ENCODE data around the gene ZNF765.
A peak's percentile ranks its signal among the peaks of the same experiment; 100 is the strongest.
"Not testable (repeated sequence)": the region's sequence is repeated elsewhere in the genome, so short reads cannot be mapped to it uniquely, and the experiment has no call there.

The ZNF765 gene

GRCh38 chr19:53422551-53422950 lies 27.6 kb downstream of the ZNF765 start:
- DNase-seq (ENCODE audit: low read depth): no peak

- not testable (repeated sequence) for DNase-seq (ENCODE audit: low read depth)
These were observed 28.1 kb downstream of the ZNF765 start for GRCh38 chr19:53423074-53423473.

- peak; percentile 6 for DNase-seq (ENCODE audit: low read depth)
These were observed 28.7 kb downstream of the ZNF765 start for GRCh38 chr19:53423680-53424079.

- DNase-seq (ENCODE audit: low read depth): peak; percentile 57
These were observed 30.1 kb downstream of the ZNF765 start for GRCh38 chr19:53424968-53425597.

GRCh38 chr19:53431399-53432087 lies 36.6 kb downstream of the ZNF765 start, which contains the start of gene ZNF761:
TSS of gene ZNF761 (plus strand) at chr19:53431984. CDS start at chr19:53447269, 15,285 bp downstream.
- peak; percentile 90 for DNase-seq (ENCODE audit: low read depth)

- DNase-seq (ENCODE audit: low read depth): peak; percentile 52
These were observed 37.2 kb downstream of the ZNF765 start for GRCh38 chr19:53432088-53432661.

GRCh38 chr19:53443809-53444208 lies 48.9 kb downstream of the ZNF765 start:
- DNase-seq (ENCODE audit: low read depth): not testable (repeated sequence)

GRCh38 chr19:53447196-53447595 lies 52.2 kb downstream of the ZNF765 start:
- not testable (repeated sequence) for DNase-seq (ENCODE audit: low read depth)

GRCh38 chr19:53455828-53456227 lies 60.9 kb downstream of the ZNF765 start:
- no peak for DNase-seq (ENCODE audit: low read depth)

GRCh38 chr19:53460131-53460721 lies 65.3 kb downstream of the ZNF765 start:
- DNase-seq (ENCODE audit: low read depth): not testable (repeated sequence)

GRCh38 chr19:53461866-53462265 lies 66.9 kb downstream of the ZNF765 start:
- DNase-seq (ENCODE audit: low read depth): peak; percentile 29

GRCh38 chr19:53462861-53463260 lies 67.9 kb downstream of the ZNF765 start:
- no peak for DNase-seq (ENCODE audit: low read depth)

- DNase-seq (ENCODE audit: low read depth): peak; percentile 25
These were observed 68.3 kb downstream of the ZNF765 start for GRCh38 chr19:53463263-53463662.

- DNase-seq (ENCODE audit: low read depth): peak; percentile 6
These were observed 72.0 kb downstream of the ZNF765 start for GRCh38 chr19:53466726-53467484.

GRCh38 chr19:53467485-53468262 lies 72.7 kb downstream of the ZNF765 start, which contains the start of gene ZNF813:
TSS of gene ZNF813 (plus strand) at chr19:53467733. CDS start at chr19:53483823, 16,090 bp downstream.
- peak; percentile 85 for DNase-seq (ENCODE audit: low read depth)

- DNase-seq (ENCODE audit: low read depth): not testable (repeated sequence)
These were observed 73.7 kb downstream of the ZNF765 start for GRCh38 chr19:53468628-53469027.

GRCh38 chr19:53471916-53472315 lies 77.0 kb downstream of the ZNF765 start:
- no peak for DNase-seq (ENCODE audit: low read depth)

- DNase-seq (ENCODE audit: low read depth): not testable (repeated sequence)
These were observed 79.9 kb downstream of the ZNF765 start for GRCh38 chr19:53474832-53475231.

- peak; percentile 23 for DNase-seq (ENCODE audit: low read depth)
These were observed 80.5 kb downstream of the ZNF765 start for GRCh38 chr19:53475470-53475869.
